Measurements from ENCODE around the gene LCN2. TPM values are rescaled to one million over a fixed set of nuclear protein-coding genes. Genes with fewer than 3 reads are reported as not detected.
A peak's percentile ranks its signal among the peaks of the same experiment; 100 is the strongest.

Gene LCN2
- total and polyA plus RNA-seq, 9 of the 15 experiments (the other 6 are each of a cell fraction or from before 2014, with no cell fraction given), result 0.10 to 1.2 (median 0.44) TPM; not detected in 1

DNA sequence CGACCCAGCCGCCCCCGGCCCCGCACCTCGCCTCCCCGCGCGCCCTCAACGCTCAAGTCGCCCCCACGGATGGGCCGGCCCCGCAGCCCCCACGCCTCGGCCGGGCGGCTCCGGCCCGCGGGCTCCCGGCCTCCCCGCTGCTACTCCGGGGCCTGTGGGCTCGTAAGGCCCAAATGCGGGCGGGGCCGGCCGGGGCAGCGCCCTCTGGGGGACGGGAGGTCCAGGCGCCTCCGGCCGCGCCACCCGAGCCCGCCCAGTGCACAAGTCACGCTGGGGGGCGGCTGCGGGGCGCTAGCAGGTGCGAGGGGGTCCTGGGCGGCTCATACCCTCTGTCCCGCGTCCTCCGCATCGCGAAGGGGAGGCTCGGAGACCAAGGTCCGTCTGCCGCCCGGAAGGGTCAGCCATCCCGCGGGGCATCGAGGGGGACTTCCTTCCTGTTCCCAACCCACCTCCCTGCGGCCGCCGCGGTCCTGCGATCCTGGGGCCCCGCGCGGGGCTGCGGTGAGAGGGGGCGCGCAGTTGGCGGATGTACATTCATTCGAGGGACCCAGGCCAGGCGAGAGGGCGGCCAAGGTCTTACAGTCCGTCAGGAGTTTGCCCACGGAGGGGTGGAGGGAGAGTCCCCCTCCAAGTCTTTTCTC, 42.3 kb downstream of the LCN2 start, which contains the start of gene CIZ1 (continued):
- peak in 2 of 3 experiments; percentile 80 to 81 for TF ChIP-seq YY1 (IDR thresholded peaks at IDR 0.05; ENCODE audit: borderline replicate concordance in 1 of 3, control insufficient read depth in 1 of 3, extremely low read depth in 1 of 3, insufficient read depth in 3 of 3, insufficient read length in 1 of 3, insufficient replicate concordance in 2 of 3, low read depth in 1 of 3, low read length in 2 of 3)
- no peak for TF ChIP-seq ASH1L (IDR thresholded peaks at IDR 0.05; ENCODE audit: borderline replicate concordance, low read depth, partially characterized antibody)
- TF ChIP-seq, protein P1, sequence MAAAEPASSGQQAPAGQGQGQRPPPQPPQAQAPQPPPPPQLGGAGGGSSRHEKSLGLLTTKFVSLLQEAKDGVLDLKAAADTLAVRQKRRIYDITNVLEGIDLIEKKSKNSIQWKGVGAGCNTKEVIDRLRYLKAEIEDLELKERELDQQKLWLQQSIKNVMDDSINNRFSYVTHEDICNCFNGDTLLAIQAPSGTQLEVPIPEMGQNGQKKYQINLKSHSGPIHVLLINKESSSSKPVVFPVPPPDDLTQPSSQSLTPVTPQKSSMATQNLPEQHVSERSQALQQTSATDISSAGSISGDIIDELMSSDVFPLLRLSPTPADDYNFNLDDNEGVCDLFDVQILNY (CRISPR knock-in tag; IDR thresholded peaks at IDR 0.05), result no peak
- TF ChIP-seq ZNF121 (CRISPR knock-in tag; conservative IDR thresholded peaks at IDR 0.05), result no peak
- TF ChIP-seq, protein P2, sequence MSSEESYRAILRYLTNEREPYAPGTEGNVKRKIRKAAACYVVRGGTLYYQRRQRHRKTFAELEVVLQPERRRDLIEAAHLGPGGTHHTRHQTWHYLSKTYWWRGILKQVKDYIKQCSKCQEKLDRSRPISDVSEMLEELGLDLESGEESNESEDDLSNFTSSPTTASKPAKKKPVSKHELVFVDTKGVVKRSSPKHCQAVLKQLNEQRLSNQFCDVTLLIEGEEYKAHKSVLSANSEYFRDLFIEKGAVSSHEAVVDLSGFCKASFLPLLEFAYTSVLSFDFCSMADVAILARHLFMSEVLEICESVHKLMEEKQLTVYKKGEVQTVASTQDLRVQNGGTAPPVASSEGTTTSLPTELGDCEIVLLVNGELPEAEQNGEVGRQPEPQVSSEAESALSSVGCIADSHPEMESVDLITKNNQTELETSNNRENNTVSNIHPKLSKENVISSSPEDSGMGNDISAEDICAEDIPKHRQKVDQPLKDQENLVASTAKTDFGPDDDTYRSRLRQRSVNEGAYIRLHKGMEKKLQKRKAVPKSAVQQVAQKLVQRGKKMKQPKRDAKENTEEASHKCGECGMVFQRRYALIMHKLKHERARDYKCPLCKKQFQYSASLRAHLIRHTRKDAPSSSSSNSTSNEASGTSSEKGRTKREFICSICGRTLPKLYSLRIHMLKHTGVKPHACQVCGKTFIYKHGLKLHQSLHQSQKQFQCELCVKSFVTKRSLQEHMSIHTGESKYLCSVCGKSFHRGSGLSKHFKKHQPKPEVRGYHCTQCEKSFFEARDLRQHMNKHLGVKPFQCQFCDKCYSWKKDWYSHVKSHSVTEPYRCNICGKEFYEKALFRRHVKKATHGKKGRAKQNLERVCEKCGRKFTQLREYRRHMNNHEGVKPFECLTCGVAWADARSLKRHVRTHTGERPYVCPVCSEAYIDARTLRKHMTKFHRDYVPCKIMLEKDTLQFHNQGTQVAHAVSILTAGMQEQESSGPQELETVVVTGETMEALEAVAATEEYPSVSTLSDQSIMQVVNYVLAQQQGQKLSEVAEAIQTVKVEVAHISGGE (CRISPR knock-in tag; IDR thresholded peaks at IDR 0.05), result peak in 1 of 3 experiments; percentile 43; a peak in 2 of 6 replicates
- TF ChIP-seq SRSF7 (optimal IDR thresholded peaks at IDR 0.05; ENCODE audit: low read depth, low read length), result peak; percentile 85
- TF ChIP-seq GTF2A2 (tag; IDR thresholded peaks at IDR 0.05), result peak; percentile 80
- no peak for TF ChIP-seq ZNF12 (CRISPR knock-in tag; IDR thresholded peaks at IDR 0.05)
- no peak for TF ChIP-seq DDX20 (tag; IDR thresholded peaks at IDR 0.05; ENCODE audit: low read depth)
- no peak for TF ChIP-seq FOSL1 (tag; conservative IDR thresholded peaks at IDR 0.05)
- TF ChIP-seq NBN (IDR thresholded peaks at IDR 0.05; ENCODE audit: low read depth), result no peak
- no peak for TF ChIP-seq CBX8 (IDR thresholded peaks at IDR 0.05; ENCODE audit: borderline replicate concordance, extremely low read depth, low read depth, low read length, poor library complexity, severe bottlenecking)
- TF ChIP-seq, protein P3, sequence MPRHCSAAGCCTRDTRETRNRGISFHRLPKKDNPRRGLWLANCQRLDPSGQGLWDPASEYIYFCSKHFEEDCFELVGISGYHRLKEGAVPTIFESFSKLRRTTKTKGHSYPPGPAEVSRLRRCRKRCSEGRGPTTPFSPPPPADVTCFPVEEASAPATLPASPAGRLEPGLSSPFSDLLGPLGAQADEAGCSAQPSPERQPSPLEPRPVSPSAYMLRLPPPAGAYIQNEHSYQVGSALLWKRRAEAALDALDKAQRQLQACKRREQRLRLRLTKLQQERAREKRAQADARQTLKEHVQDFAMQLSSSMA (CRISPR knock-in tag; IDR thresholded peaks at IDR 0.05), result no peak
- TF ChIP-seq, protein P4, sequence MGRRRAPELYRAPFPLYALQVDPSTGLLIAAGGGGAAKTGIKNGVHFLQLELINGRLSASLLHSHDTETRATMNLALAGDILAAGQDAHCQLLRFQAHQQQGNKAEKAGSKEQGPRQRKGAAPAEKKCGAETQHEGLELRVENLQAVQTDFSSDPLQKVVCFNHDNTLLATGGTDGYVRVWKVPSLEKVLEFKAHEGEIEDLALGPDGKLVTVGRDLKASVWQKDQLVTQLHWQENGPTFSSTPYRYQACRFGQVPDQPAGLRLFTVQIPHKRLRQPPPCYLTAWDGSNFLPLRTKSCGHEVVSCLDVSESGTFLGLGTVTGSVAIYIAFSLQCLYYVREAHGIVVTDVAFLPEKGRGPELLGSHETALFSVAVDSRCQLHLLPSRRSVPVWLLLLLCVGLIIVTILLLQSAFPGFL (CRISPR knock-in tag; IDR thresholded peaks at IDR 0.05), result no peak
- TF ChIP-seq, protein P5, sequence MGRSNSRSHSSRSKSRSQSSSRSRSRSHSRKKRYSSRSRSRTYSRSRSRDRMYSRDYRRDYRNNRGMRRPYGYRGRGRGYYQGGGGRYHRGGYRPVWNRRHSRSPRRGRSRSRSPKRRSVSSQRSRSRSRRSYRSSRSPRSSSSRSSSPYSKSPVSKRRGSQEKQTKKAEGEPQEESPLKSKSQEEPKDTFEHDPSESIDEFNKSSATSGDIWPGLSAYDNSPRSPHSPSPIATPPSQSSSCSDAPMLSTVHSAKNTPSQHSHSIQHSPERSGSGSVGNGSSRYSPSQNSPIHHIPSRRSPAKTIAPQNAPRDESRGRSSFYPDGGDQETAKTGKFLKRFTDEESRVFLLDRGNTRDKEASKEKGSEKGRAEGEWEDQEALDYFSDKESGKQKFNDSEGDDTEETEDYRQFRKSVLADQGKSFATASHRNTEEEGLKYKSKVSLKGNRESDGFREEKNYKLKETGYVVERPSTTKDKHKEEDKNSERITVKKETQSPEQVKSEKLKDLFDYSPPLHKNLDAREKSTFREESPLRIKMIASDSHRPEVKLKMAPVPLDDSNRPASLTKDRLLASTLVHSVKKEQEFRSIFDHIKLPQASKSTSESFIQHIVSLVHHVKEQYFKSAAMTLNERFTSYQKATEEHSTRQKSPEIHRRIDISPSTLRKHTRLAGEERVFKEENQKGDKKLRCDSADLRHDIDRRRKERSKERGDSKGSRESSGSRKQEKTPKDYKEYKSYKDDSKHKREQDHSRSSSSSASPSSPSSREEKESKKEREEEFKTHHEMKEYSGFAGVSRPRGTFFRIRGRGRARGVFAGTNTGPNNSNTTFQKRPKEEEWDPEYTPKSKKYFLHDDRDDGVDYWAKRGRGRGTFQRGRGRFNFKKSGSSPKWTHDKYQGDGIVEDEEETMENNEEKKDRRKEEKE (IDR thresholded peaks at IDR 0.05; ENCODE audit: borderline replicate concordance in 1 of 2, control insufficient read depth in 1 of 2, low read depth in 2 of 2, low read length in 1 of 2), result peak in 1 of 2 experiments; percentile 69; a peak in 1 of 4 replicates
